ENCODE data around the gene DHRS12. TPM values are rescaled to one million over a fixed set of nuclear protein-coding genes. Genes with fewer than 3 reads are reported as not detected.
A peak's percentile ranks its signal among the peaks of the same experiment; 100 is the strongest.

The DHRS12 gene
- total RNA-seq, 4 donors from 2014 or later = 3.5 to 25.8 (median 10.8) TPM

DNA sequence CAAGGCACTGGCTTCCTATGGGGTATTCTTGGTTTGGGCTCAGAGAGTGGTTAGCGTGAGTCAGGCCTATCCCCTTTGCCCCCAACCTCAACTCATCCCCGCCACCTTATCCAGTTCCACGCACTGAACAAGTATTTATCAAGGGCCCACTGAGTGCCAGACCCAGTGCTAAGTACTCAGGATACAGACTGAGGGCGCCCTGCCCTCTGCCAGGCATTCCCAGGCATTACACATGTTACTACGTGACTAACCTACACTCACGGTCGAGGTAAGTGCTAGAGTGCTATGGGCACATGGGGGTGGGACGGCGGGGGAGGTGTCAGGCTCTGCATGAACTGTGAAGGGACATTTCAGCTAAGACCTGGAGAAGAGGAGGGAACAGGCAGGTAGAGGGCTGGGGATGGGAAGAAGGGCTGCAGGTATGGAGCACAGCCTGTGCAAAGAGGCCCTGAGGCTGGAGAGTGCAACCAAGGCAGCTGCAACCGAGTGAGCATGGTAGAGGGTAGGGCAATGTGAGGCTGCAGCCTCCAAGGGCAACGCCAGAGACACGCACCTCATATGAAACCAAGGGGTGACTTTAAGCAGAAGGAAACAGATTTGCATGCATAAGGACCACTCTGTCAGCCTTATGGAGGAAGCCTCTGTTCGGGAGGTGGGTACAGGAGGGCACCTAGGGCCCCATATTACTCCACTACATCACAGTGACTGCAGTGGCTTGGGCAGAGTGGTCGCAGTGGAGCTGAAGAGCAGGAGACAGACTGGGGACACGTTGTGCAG, 22.5 kb downstream of the DHRS12 start:
- 72% methylated on average over 15 of the region's 15 CpGs for WGBS
- no peaks in the 10 kb centered on the region for H3K9me3 ChIP-seq
- H3K27me3 ChIP-seq = no peaks in the 10 kb centered on the region
- H3K36me3 ChIP-seq = no peaks in the 10 kb centered on the region
- TF ChIP-seq, protein P1, sequence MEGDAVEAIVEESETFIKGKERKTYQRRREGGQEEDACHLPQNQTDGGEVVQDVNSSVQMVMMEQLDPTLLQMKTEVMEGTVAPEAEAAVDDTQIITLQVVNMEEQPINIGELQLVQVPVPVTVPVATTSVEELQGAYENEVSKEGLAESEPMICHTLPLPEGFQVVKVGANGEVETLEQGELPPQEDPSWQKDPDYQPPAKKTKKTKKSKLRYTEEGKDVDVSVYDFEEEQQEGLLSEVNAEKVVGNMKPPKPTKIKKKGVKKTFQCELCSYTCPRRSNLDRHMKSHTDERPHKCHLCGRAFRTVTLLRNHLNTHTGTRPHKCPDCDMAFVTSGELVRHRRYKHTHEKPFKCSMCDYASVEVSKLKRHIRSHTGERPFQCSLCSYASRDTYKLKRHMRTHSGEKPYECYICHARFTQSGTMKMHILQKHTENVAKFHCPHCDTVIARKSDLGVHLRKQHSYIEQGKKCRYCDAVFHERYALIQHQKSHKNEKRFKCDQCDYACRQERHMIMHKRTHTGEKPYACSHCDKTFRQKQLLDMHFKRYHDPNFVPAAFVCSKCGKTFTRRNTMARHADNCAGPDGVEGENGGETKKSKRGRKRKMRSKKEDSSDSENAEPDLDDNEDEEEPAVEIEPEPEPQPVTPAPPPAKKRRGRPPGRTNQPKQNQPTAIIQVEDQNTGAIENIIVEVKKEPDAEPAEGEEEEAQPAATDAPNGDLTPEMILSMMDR (IDR thresholded peaks at IDR 0.05) = peak in 1 of 2 donors; percentile 44
- TF ChIP-seq POLR2AphosphoS5 (IDR thresholded peaks at IDR 0.05) (no peak), POLR2A (IDR thresholded peaks at IDR 0.05) (no peak), EP300 (IDR thresholded peaks at IDR 0.05) (no peak)
- H3K4me3 ChIP-seq = no peak overlapping the region
- DNase-seq (ENCODE audit: low spot score in 2 of 2) = no peak
- peaks cover 21% of the 10 kb centered on the region for H3K4me1 ChIP-seq
- no peak overlapping the region for H3K27ac ChIP-seq

DNA sequence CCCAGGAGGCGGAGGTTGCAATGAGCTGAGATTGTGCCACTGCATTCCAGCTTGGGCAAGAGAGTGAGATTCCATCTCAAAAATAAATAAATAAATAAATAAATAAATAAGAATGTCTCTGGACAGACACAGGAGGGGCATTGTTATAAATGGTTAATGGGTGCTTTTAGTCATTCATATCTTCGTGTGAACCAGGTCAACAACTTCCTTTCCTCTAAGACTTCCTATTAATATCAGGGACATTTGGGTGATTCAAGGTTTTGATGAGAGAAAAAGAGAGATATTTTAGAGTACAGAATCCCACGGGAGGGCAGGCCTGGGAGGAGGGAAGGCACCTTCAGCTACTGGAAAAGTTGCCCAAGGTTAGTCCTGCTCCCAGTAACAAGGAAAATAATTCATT, 23.9 kb downstream of the DHRS12 start:
- no peaks in the 10 kb centered on the region for H3K27me3 ChIP-seq
- TF ChIP-seq POLR2A (IDR thresholded peaks at IDR 0.05) (no peak), POLR2AphosphoS5 (IDR thresholded peaks at IDR 0.05) (no peak), EP300 (IDR thresholded peaks at IDR 0.05) (no peak)
- TF ChIP-seq, protein P1 (IDR thresholded peaks at IDR 0.05) = no peak
- H3K4me3 ChIP-seq = no peak overlapping the region
- 74% methylated on average over 3 of the region's 3 CpGs for WGBS
- no peak overlapping the region for H3K27ac ChIP-seq
- H3K36me3 ChIP-seq = no peaks in the 10 kb centered on the region
- no peak for DNase-seq (ENCODE audit: low spot score in 2 of 2)
- H3K4me1 ChIP-seq = peaks cover 11% of the 10 kb centered on the region
- H3K9me3 ChIP-seq = no peaks in the 10 kb centered on the region

DNA sequence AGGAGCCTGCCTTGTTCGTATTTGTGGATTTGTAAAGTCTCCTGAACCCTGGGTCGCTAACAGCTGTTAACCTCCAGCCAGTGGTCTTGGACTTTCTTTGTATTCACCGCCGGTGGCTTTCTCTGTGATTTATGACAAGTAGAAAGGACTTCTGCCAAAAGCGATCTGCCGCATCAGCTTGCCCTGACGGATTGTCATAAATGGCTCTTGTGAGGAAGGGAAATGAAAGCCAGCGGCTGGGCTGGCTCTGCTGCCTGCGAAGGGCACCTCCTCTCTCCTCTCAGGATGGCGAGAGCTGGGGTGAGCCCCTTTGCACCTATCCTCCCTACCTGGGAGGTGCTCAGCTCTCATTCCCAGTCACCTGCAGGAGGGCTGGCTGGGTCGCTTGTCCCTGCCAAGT, 25.6 kb downstream of the DHRS12 start:
- WGBS = 58% methylated on average over 9 of the region's 11 CpGs
- no peak overlapping the region for H3K4me3 ChIP-seq

DNA sequence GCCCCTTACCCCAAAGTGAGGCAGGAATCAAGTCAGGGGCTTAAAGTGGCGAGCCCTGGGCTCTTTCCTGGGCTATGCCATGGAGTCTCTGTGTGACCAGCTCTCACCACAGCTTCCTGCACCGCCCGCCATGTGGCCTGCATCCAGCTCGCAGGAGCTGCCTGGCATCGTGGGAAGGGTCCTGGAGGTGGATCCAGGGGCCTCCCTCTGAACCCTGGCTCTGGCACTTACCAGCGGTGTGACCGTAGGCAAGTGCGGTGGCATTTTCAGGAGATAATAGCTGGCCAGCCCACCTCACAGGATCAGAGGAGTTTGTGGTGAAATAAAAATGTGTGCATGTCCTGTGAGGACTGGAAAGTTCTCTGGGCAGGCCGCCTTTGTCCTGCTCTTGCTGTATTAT, 26.0 kb downstream of the DHRS12 start:
- Histone ChIP-seq H3K4me3 (no peak overlapping the region), H3K36me3 (no peaks in the 10 kb centered on the region), H3K27me3 (no peaks in the 10 kb centered on the region), H3K4me1 (peaks cover 11% of the 10 kb centered on the region), H3K27ac (no peak overlapping the region), H3K9me3 (no peaks in the 10 kb centered on the region)
- 84% methylated on average over 6 of the region's 9 CpGs for WGBS
- TF ChIP-seq POLR2A (IDR thresholded peaks at IDR 0.05) (no peak), POLR2AphosphoS5 (IDR thresholded peaks at IDR 0.05) (no peak), EP300 (IDR thresholded peaks at IDR 0.05) (no peak)
- TF ChIP-seq, protein P1 (IDR thresholded peaks at IDR 0.05) = no peak
- no peak for DNase-seq (ENCODE audit: low spot score in 2 of 2)

More for the DNA sequence above, 25.6 kb downstream of the DHRS12 start:
- Histone ChIP-seq H3K27me3 (no peaks in the 10 kb centered on the region), H3K27ac (no peak overlapping the region), H3K4me1 (peaks cover 11% of the 10 kb centered on the region), H3K36me3 (no peaks in the 10 kb centered on the region), H3K9me3 (no peaks in the 10 kb centered on the region)
- no peak for DNase-seq (ENCODE audit: low spot score in 2 of 2)
- TF ChIP-seq POLR2A (IDR thresholded peaks at IDR 0.05) = no peak
- no peak for TF ChIP-seq POLR2AphosphoS5 (IDR thresholded peaks at IDR 0.05)
- TF ChIP-seq, protein P1 (IDR thresholded peaks at IDR 0.05) = no peak
- TF ChIP-seq EP300 (IDR thresholded peaks at IDR 0.05) = no peak

DNA sequence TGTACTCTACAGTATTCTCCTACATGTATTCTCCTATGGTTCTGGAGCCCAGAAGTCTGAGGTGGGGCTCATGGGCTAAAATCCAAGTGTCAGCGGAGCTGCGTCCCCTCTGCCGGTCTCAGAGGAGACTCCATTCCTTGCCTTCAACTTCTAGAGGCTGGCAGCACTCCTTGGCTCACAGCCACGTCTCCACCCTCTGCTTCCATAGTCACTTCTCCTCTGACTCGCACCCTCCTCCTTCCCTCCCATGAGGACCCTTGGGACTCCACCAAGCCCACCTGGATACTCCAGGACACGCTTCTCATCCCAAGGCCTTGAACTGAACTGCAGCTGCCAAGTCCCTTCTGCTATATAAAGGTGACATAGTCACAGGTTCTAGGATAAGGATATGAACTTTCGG, 27.8 kb downstream of the DHRS12 start:
- no peak for DNase-seq (ENCODE audit: low spot score in 2 of 2)
- Histone ChIP-seq H3K4me1 (peaks cover 18% of the 10 kb centered on the region), H3K27me3 (no peaks in the 10 kb centered on the region), H3K27ac (no peak overlapping the region), H3K36me3 (no peaks in the 10 kb centered on the region), H3K4me3 (no peak overlapping the region), H3K9me3 (no peaks in the 10 kb centered on the region)
- 81% methylated on average over 7 of the region's 7 CpGs for WGBS
- TF ChIP-seq, protein P1 (IDR thresholded peaks at IDR 0.05) = no peak

Measured in suprapubic skin (tissue), 4 donors.